Mesenchymal stem cell (in vitro differentiated cells and primary cell): ENCODE data around the gene GATM.

Experiments
- DNase-seq: peaks from one replicate; pipeline ENCODE4 v3.0.0-alpha.2; 2013
- H2AFZ ChIP-seq: one replicate; pipeline ENCODE4 v1.6.1; 2013; ENCODE audit warnings: low read depth, mild to moderate bottlenecking, control low read depth, inconsistent platforms, low read length, moderate library complexity
- H2AK5ac ChIP-seq: 2 replicates; pipeline ENCODE4 v1.6.1; 2013; ENCODE audit warnings: low read length, moderate library complexity, mild to moderate bottlenecking, inconsistent platforms; ENCODE audit not compliant: severe bottlenecking
- H2BK120ac ChIP-seq: one replicate; pipeline ENCODE4 v1.6.1; 2013; ENCODE audit warnings: low read depth, mild to moderate bottlenecking, inconsistent platforms, low read length, moderate library complexity
- H2BK12ac ChIP-seq, 2 experiments: one replicate each; pipeline ENCODE4 v1.6.1; 2013; ENCODE audit warnings: inconsistent platforms in 2 of 2, low read length in 2 of 2, mild to moderate bottlenecking in 2 of 2, moderate library complexity in 2 of 2, control low read depth in 1 of 2
- H2BK15ac ChIP-seq: one replicate; pipeline ENCODE4 v1.6.1; 2013; ENCODE audit warnings: mild to moderate bottlenecking, low read depth, inconsistent platforms; ENCODE audit not compliant: poor library complexity, severe bottlenecking
- H2BK5ac ChIP-seq: 2 replicates; pipeline ENCODE4 v1.6.1; 2013; ENCODE audit warnings: low read depth, mild to moderate bottlenecking, low read length, control low read depth, inconsistent platforms; ENCODE audit not compliant: poor library complexity, severe bottlenecking
- H3K14ac ChIP-seq, 2 experiments: one replicate each; pipeline ENCODE4 v1.6.1; 2013; ENCODE audit warnings: inconsistent platforms in 2 of 2, low read length in 2 of 2, control low read depth in 1 of 2, mild to moderate bottlenecking in 1 of 2, moderate library complexity in 1 of 2
- H3K18ac ChIP-seq, 2 experiments: one replicate each; pipeline ENCODE4 v1.6.1; 2013; ENCODE audit warnings: inconsistent platforms in 2 of 2, low read length in 2 of 2, control low read depth in 1 of 2, low read depth in 1 of 2, mild to moderate bottlenecking in 1 of 2
- H3K23ac ChIP-seq, 2 experiments: one replicate each; pipeline ENCODE4 v1.6.1; 2013; ENCODE audit warnings: inconsistent platforms in 2 of 2, low read length in 2 of 2, mild to moderate bottlenecking in 2 of 2, moderate library complexity in 2 of 2, control low read depth in 1 of 2
- H3K27ac ChIP-seq: 2 replicates; pipeline ENCODE4 v1.5.1; 2013; ENCODE audit warnings: mild to moderate bottlenecking, moderate library complexity, low read length, control low read depth, inconsistent platforms; ENCODE audit not compliant: poor library complexity, severe bottlenecking
- H3K27me3 ChIP-seq, 2 experiments: 2 replicates each; pipeline versions ENCODE4 v1.6.1 to v1.7.0; 2013; ENCODE audit warnings: low read length in 2 of 2, mild to moderate bottlenecking in 2 of 2, moderate library complexity in 2 of 2, control low read depth in 1 of 2, inconsistent platforms in 1 of 2; ENCODE audit not compliant: control insufficient read depth in 1 of 2, insufficient read depth in 1 of 2
- H3K36me3 ChIP-seq, 2 experiments: 2 replicates each; pipeline versions ENCODE4 v1.6.1 to v1.7.0; 2013; ENCODE audit warnings: low read length in 2 of 2, control low read depth in 1 of 2, inconsistent platforms in 1 of 2, low read depth in 1 of 2, mild to moderate bottlenecking in 1 of 2; ENCODE audit not compliant: insufficient read depth in 2 of 2, control insufficient read depth in 1 of 2
- H3K4ac ChIP-seq, 2 experiments: one replicate each; pipeline ENCODE4 v1.6.1; 2013; ENCODE audit warnings: inconsistent platforms in 2 of 2, low read length in 2 of 2, mild to moderate bottlenecking in 2 of 2, moderate library complexity in 2 of 2, control low read depth in 1 of 2, low read depth in 1 of 2
- H3K4me1 ChIP-seq: 2 replicates; pipeline ENCODE4 v1.6.1; 2013; ENCODE audit warnings: low read depth, low read length, control low read depth; ENCODE audit not compliant: control insufficient read depth, insufficient read depth
- H3K4me2 ChIP-seq: 2 replicates; pipeline ENCODE4 v1.6.1; 2013; ENCODE audit warnings: low read length, mild to moderate bottlenecking, inconsistent platforms; ENCODE audit not compliant: poor library complexity, severe bottlenecking
- H3K4me3 ChIP-seq, 2 experiments: 2 replicates each; pipeline versions ENCODE4 v1.5.1 to v1.7.0; 2013; ENCODE audit warnings: low read length in 2 of 2, mild to moderate bottlenecking in 2 of 2, control low read depth in 1 of 2, low read depth in 1 of 2; ENCODE audit not compliant: insufficient read depth in 1 of 2
- H3K79me1 ChIP-seq: replicated peaks from 2 replicates; pipeline ENCODE4 v1.6.1; 2013; ENCODE audit warnings: mild to moderate bottlenecking, control low read depth, low read length, inconsistent platforms; ENCODE audit not compliant: poor library complexity, severe bottlenecking
- H3K9ac ChIP-seq: 2 replicates; pipeline ENCODE4 v1.7.0; 2013; ENCODE audit warnings: mild to moderate bottlenecking, low read length, moderate library complexity
- H3K9me3 ChIP-seq: 2 replicates; pipeline ENCODE4 v1.7.0; 2013; ENCODE audit warnings: mild to moderate bottlenecking, low read length; ENCODE audit not compliant: control insufficient read depth
- H4K8ac ChIP-seq: one replicate; pipeline ENCODE4 v1.6.1; 2013; ENCODE audit warnings: inconsistent platforms, mild to moderate bottlenecking, low read length, moderate library complexity
- H4K91ac ChIP-seq: one replicate; pipeline ENCODE4 v1.6.1; 2013; ENCODE audit warnings: mild to moderate bottlenecking, low read length, inconsistent platforms
- WGBS: methylation state at CpG from one replicate; pipeline ENCODE4 v1.1.7; 2013; ENCODE audit warnings: mixed read lengths; 5-methylcytosine and 5-hydroxymethylcytosine counted together

Gene GATM

GRCh38 chr15:45347989-45348388 is 30.4 kb downstream of the GATM start:
- no peaks in the 10 kb centered on the region for H3K36me3 ChIP-seq
- H3K4me1 ChIP-seq, result no peaks in the 10 kb centered on the region
- H3K14ac ChIP-seq, result no peak overlapping the region
- no peak overlapping the region for H3K4ac ChIP-seq
- H3K23ac ChIP-seq, result no peak overlapping the region
- H3K4me3 ChIP-seq, result no peak overlapping the region
- H2BK15ac ChIP-seq, result no peak overlapping the region
- H3K9ac ChIP-seq, result no peak overlapping the region
- H3K27me3 ChIP-seq, result peaks cover 21 to 37% of the 10 kb centered on the region in 2 experiments
- no peak overlapping the region for H2AFZ ChIP-seq
- no peak overlapping the region for H4K8ac ChIP-seq
- no peak overlapping the region for H2BK5ac ChIP-seq
- no peak overlapping the region for H4K91ac ChIP-seq
- H3K27ac ChIP-seq, result no peak overlapping the region
- no peak overlapping the region for H2BK120ac ChIP-seq
- DNase-seq, result no peak
- no peak overlapping the region for H3K4me2 ChIP-seq
- no peaks in the 10 kb centered on the region for H3K79me1 ChIP-seq
- no peaks in the 10 kb centered on the region for H3K9me3 ChIP-seq
- no peak overlapping the region for H3K18ac ChIP-seq
- no peak overlapping the region for H2AK5ac ChIP-seq
- no peak overlapping the region for H2BK12ac ChIP-seq

- Histone ChIP-seq H2BK120ac (no peak overlapping the region), H3K27me3 (peaks cover 17 to 35% of the 10 kb centered on the region in 2 experiments), H3K4me3 (no peak overlapping the region), H3K9ac (no peak overlapping the region), H3K36me3 (no peaks in the 10 kb centered on the region), H2AFZ (no peak overlapping the region), H3K23ac (no peak overlapping the region), H3K79me1 (no peaks in the 10 kb centered on the region), H3K18ac (no peak overlapping the region), H3K9me3 (no peaks in the 10 kb centered on the region), H3K14ac (no peak overlapping the region), H4K91ac (no peak overlapping the region), H4K8ac (no peak overlapping the region), H3K4ac (no peak overlapping the region), H2BK15ac (no peak overlapping the region), H3K4me1 (no peaks in the 10 kb centered on the region), H3K27ac (no peak overlapping the region), H2BK5ac (no peak overlapping the region), H2BK12ac (no peak overlapping the region), H3K4me2 (no peak overlapping the region), H2AK5ac (no peak overlapping the region)
- 100% methylated on average over 1 of the region's 4 CpGs for WGBS
- DNase-seq, result no peak
Observed at GRCh38 chr15:45347033-45347432, 31.3 kb downstream of the GATM start.

GRCh38 chr15:45346381-45346780 is 32.0 kb downstream of the GATM start:
- no peak overlapping the region for H2AFZ ChIP-seq
- no peak overlapping the region for H3K14ac ChIP-seq
- no peak overlapping the region for H3K4me2 ChIP-seq
- no peak overlapping the region for H2AK5ac ChIP-seq
- no peak overlapping the region for H2BK15ac ChIP-seq
- no peak overlapping the region for H3K23ac ChIP-seq
- H2BK120ac ChIP-seq, result no peak overlapping the region
- H3K18ac ChIP-seq, result no peak overlapping the region
- H2BK5ac ChIP-seq, result no peak overlapping the region
- H3K4me1 ChIP-seq, result no peaks in the 10 kb centered on the region
- WGBS, result 58% methylated on average over 3 of the region's 3 CpGs
- no peak for DNase-seq
- H3K36me3 ChIP-seq, result no peaks in the 10 kb centered on the region
- no peak overlapping the region for H4K91ac ChIP-seq
- no peak overlapping the region for H2BK12ac ChIP-seq
- no peak overlapping the region for H3K4ac ChIP-seq
- no peak overlapping the region for H3K27ac ChIP-seq
- no peak overlapping the region for H3K9ac ChIP-seq
- H3K79me1 ChIP-seq, result no peaks in the 10 kb centered on the region
- peaks cover 17 to 30% of the 10 kb centered on the region in 2 experiments for H3K27me3 ChIP-seq
- H3K9me3 ChIP-seq, result no peaks in the 10 kb centered on the region
- H4K8ac ChIP-seq, result no peak overlapping the region
- H3K4me3 ChIP-seq, result no peak overlapping the region

GRCh38 chr15:45343258-45343860 is 35.0 kb downstream of the GATM start:
- Histone ChIP-seq H3K27me3 (peaks cover 12 to 23% of the 10 kb centered on the region in 2 experiments), H3K14ac (no peak overlapping the region), H4K8ac (no peak overlapping the region), H2BK5ac (no peak overlapping the region), H2AFZ (no peak overlapping the region), H3K4me2 (no peak overlapping the region), H2BK120ac (no peak overlapping the region), H3K4me3 (no peak overlapping the region), H3K9ac (no peak overlapping the region), H3K36me3 (no peaks in the 10 kb centered on the region), H3K27ac (no peak overlapping the region), H2BK15ac (no peak overlapping the region), H2BK12ac (no peak overlapping the region), H3K4me1 (no peaks in the 10 kb centered on the region), H4K91ac (no peak overlapping the region), H3K23ac (no peak overlapping the region), H3K9me3 (no peaks in the 10 kb centered on the region), H3K18ac (no peak overlapping the region), H3K79me1 (no peaks in the 10 kb centered on the region), H2AK5ac (no peak overlapping the region), H3K4ac (no peak overlapping the region)
- 90% methylated on average over 2 of the region's 2 CpGs for WGBS
- DNase-seq, result no peak
